Fibroblast of pulmonary artery (primary cell): Measurements from ENCODE around the gene KRTAP12-2.

Source experiments
- DNase-seq: peaks from one replicate; pipeline ENCODE4 v3.0.0-alpha.2; 2010; ENCODE audit warnings: low read depth
- H3K4me3 ChIP-seq: replicated peaks from 2 replicates; pipeline ENCODE4 v1.5.1; 2011; ENCODE audit warnings: low read depth, mild to moderate bottlenecking, control low read depth, low read length, moderate library complexity
- TF ChIP-seq, protein P1 (sequence below): IDR thresholded peaks from 2 replicates; pipeline ENCODE4 v1.5.1; 2011; ENCODE audit warnings: mild to moderate bottlenecking, control low read depth, low read length, inconsistent platforms; ENCODE audit errors: missing control alignments

Gene KRTAP12-2

GRCh38 chr21:44706026-44706705 is 39.4 kb upstream of the KRTAP12-2 start:
- H3K4me3 ChIP-seq, result no peak overlapping the region
- TF ChIP-seq, protein P1, sequence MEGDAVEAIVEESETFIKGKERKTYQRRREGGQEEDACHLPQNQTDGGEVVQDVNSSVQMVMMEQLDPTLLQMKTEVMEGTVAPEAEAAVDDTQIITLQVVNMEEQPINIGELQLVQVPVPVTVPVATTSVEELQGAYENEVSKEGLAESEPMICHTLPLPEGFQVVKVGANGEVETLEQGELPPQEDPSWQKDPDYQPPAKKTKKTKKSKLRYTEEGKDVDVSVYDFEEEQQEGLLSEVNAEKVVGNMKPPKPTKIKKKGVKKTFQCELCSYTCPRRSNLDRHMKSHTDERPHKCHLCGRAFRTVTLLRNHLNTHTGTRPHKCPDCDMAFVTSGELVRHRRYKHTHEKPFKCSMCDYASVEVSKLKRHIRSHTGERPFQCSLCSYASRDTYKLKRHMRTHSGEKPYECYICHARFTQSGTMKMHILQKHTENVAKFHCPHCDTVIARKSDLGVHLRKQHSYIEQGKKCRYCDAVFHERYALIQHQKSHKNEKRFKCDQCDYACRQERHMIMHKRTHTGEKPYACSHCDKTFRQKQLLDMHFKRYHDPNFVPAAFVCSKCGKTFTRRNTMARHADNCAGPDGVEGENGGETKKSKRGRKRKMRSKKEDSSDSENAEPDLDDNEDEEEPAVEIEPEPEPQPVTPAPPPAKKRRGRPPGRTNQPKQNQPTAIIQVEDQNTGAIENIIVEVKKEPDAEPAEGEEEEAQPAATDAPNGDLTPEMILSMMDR, result no peak
- no peak for DNase-seq

DNA sequence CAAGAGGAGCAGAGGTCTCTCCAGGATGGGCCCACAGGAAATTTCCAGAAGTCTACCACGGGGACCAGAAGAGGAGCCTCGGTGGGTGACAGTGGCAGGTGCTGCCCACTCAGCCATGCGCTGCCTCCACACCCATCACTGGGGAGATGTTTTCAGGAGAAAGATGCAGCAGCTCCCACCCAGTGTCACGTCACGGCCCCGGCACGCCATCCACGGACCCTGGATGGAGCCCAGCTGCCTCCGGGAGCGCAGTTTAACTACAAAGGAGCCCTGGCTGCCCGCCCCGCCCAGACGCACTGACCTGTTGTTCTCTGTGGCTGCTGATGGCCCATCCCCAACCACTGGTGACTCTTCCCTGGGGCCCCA is 37.9 kb upstream of the KRTAP12-2 start:
- no peak overlapping the region for H3K4me3 ChIP-seq
- TF ChIP-seq, protein P1, result no peak
- no peak for DNase-seq

GRCh38 chr21:44703731-44704635 is 37.3 kb upstream of the KRTAP12-2 start:
- no peak overlapping the region for H3K4me3 ChIP-seq
- DNase-seq, result no peak
- TF ChIP-seq, protein P1, result no peak

GRCh38 chr21:44702973-44703730 is 36.4 kb upstream of the KRTAP12-2 start:
- no peak overlapping the region for H3K4me3 ChIP-seq
- DNase-seq, result no peak
- TF ChIP-seq, protein P1, result no peak

GRCh38 chr21:44702111-44702972 is 35.6 kb upstream of the KRTAP12-2 start:
- H3K4me3 ChIP-seq, result no peak overlapping the region
- TF ChIP-seq, protein P1, result no peak

GRCh38 chr21:44701541-44701940 is 34.8 kb upstream of the KRTAP12-2 start:
- TF ChIP-seq, protein P1, result no peak
- no peak overlapping the region for H3K4me3 ChIP-seq
- DNase-seq, result no peak

More at GRCh38 chr21:44702111-44702972, 35.6 kb upstream of the KRTAP12-2 start:
- DNase-seq, result no peak
